Measurements from ENCODE around the gene RAF1.

GRCh38 chr3:12658593-12659058 lies 5.3 kb downstream of the RAF1 start:
- no peak for TF ChIP-seq EZH2phosphoT487 (IDR thresholded peaks at IDR 0.05)
- no peak for TF ChIP-seq CTCF (IDR thresholded peaks at IDR 0.05)
- no peak for TF ChIP-seq EZH2 (IDR thresholded peaks at IDR 0.05)

All from neural progenitor cell (in vitro differentiated cells).